Loucy (cell line): ENCODE data around the gene MARK3.

Experiments used
- H2AFZ ChIP-seq: fragments of 200-600 bp; sonication (generic); 2 replicates; pipeline ENCODE4 v1.6.0; 2016; ENCODE audit warnings: antibody characterized with exemption, mild to moderate bottlenecking, low read length, moderate library complexity
- H3F3A ChIP-seq: fragments of 200-600 bp; 2 replicates; pipeline ENCODE4 v1.6.0; 2016; ENCODE audit warnings: antibody characterized with exemption, low read depth, mild to moderate bottlenecking
- H3K27me3 ChIP-seq: fragments of 200-600 bp; sonication (generic); 2 replicates; pipeline ENCODE4 v1.6.1; 2014; ENCODE audit warnings: low read length, mild to moderate bottlenecking; ENCODE audit not compliant: insufficient read depth, poor library complexity, severe bottlenecking
- H3K36me3 ChIP-seq: fragments of 200-600 bp; sonication (generic); 2 replicates; pipeline ENCODE4 v1.6.1; 2016; ENCODE audit warnings: low read length; ENCODE audit not compliant: insufficient read depth
- H3K4me1 ChIP-seq: fragments of 200-600 bp; sonication (generic); 2 replicates; pipeline ENCODE4 v1.5.1; 2014; ENCODE audit warnings: low read length, mild to moderate bottlenecking; ENCODE audit not compliant: insufficient read depth, poor library complexity, severe bottlenecking
- H3K4me2 ChIP-seq: fragments of 200-600 bp; sonication (generic); 2 replicates; pipeline ENCODE4 v1.6.0; 2014; ENCODE audit warnings: antibody characterized with exemption, low read length, low read depth, mild to moderate bottlenecking; ENCODE audit not compliant: poor library complexity, severe bottlenecking
- H3K4me3 ChIP-seq: fragments of 200-600 bp; sonication (generic); 2 replicates; pipeline ENCODE4 v1.5.1; 2014; ENCODE audit warnings: low read length, mild to moderate bottlenecking, mixed read lengths; ENCODE audit not compliant: poor library complexity, severe bottlenecking
- H3K79me2 ChIP-seq: fragments of 200-600 bp; sonication (generic); 2 replicates; pipeline ENCODE4 v1.6.1; 2014; ENCODE audit warnings: low read length; ENCODE audit not compliant: insufficient read depth
- H3K9ac ChIP-seq: fragments of 200-600 bp; sonication (generic); 2 replicates; pipeline ENCODE4 v1.6.0; 2014; ENCODE audit warnings: mild to moderate bottlenecking, low read depth, low read length, moderate library complexity; ENCODE audit not compliant: poor library complexity, severe bottlenecking
- H3K9me2 ChIP-seq: fragments of 200-600 bp; sonication (generic); replicated peaks from 2 replicates; pipeline ENCODE4 v1.6.1; 2016; ENCODE audit warnings: low read depth, low read length, mixed read lengths
- H3K9me3 ChIP-seq: fragments of 200-600 bp; sonication (generic); 2 replicates; pipeline ENCODE4 v1.6.1; 2014; ENCODE audit warnings: mild to moderate bottlenecking, antibody characterized with exemption, low read length, low read depth; ENCODE audit not compliant: insufficient read depth
- H4K20me1 ChIP-seq: fragments of 200-600 bp; sonication (generic); 2 replicates; pipeline ENCODE4 v1.6.0; 2014; ENCODE audit warnings: antibody characterized with exemption, low read length, mild to moderate bottlenecking; ENCODE audit not compliant: insufficient read depth, poor library complexity, severe bottlenecking
- CTCF ChIP-seq: fragments of 200-600 bp; sonication (generic); conservative IDR thresholded peaks from 2 replicates; pipeline ENCODE4 v1.5.1; 2014; ENCODE audit warnings: mild to moderate bottlenecking, antibody characterized with exemption, low read length
- EZH2phosphoT487 ChIP-seq: fragments of 200-600 bp; IDR thresholded peaks from 2 replicates; pipeline ENCODE4 v1.6.1; 2018; ENCODE audit warnings: antibody characterized with exemption, mild to moderate bottlenecking, moderate library complexity, borderline replicate concordance

The MARK3 gene

GRCh38 chr14:103501921-103502669, 116.9 kb downstream of the MARK3 start:
- no peaks in the 10 kb centered on the region for H4K20me1 ChIP-seq
- H3K4me1 ChIP-seq, result no peaks in the 10 kb centered on the region
- no peak overlapping the region for H2AFZ ChIP-seq
- no peak overlapping the region for H3K4me2 ChIP-seq
- H3K36me3 ChIP-seq, result peaks cover 69% of the 10 kb centered on the region; the same call in 1 of the 2 replicates
- no peaks in the 10 kb centered on the region for H3K9me3 ChIP-seq
- H3K9me2 ChIP-seq, result no peaks in the 10 kb centered on the region
- no peaks in the 10 kb centered on the region for H3F3A ChIP-seq
- TF ChIP-seq CTCF (no peak), EZH2phosphoT487 (no peak)
- no peaks in the 10 kb centered on the region for H3K79me2 ChIP-seq
- no peak overlapping the region for H3K4me3 ChIP-seq
- no peaks in the 10 kb centered on the region for H3K27me3 ChIP-seq
- H3K9ac ChIP-seq, result no peak overlapping the region

- Histone ChIP-seq H3K4me1 (no peaks in the 10 kb centered on the region), H3K4me2 (no peak overlapping the region), H3K79me2 (no peaks in the 10 kb centered on the region), H3K4me3 (no peak overlapping the region), H3F3A (no peaks in the 10 kb centered on the region), H3K9me3 (no peaks in the 10 kb centered on the region), H2AFZ (no peak overlapping the region), H4K20me1 (no peaks in the 10 kb centered on the region), H3K36me3 (peaks cover 66% of the 10 kb centered on the region; the same call in 1 of the 2 replicates), H3K9ac (no peak overlapping the region), H3K27me3 (no peaks in the 10 kb centered on the region), H3K9me2 (no peaks in the 10 kb centered on the region)
- TF ChIP-seq CTCF (no peak), EZH2phosphoT487 (no peak)
These were observed 117.7 kb downstream of the MARK3 start for GRCh38 chr14:103502877-103503276.

GRCh38 chr14:103503296-103503695, 118.1 kb downstream of the MARK3 start:
- H4K20me1 ChIP-seq, result no peaks in the 10 kb centered on the region
- H3K4me2 ChIP-seq, result no peak overlapping the region
- H3K4me1 ChIP-seq, result no peaks in the 10 kb centered on the region
- H3K79me2 ChIP-seq, result no peaks in the 10 kb centered on the region
- no peak overlapping the region for H3K4me3 ChIP-seq
- H3K27me3 ChIP-seq, result no peaks in the 10 kb centered on the region
- no peak overlapping the region for H3K9ac ChIP-seq
- H2AFZ ChIP-seq, result no peak overlapping the region
- no peaks in the 10 kb centered on the region for H3K9me2 ChIP-seq
- H3K36me3 ChIP-seq, result peaks cover 64% of the 10 kb centered on the region; the same call in 1 of the 2 replicates
- TF ChIP-seq CTCF (no peak), EZH2phosphoT487 (no peak)
- H3K9me3 ChIP-seq, result no peaks in the 10 kb centered on the region
- H3F3A ChIP-seq, result no peaks in the 10 kb centered on the region
